CD4-positive, alpha-beta T cell treated with Interleukin-10 for 1 hour (primary cell): Measurements from ENCODE around the gene ELK4.

Source experiments
- DNase-seq: peaks from one replicate; pipeline ENCODE4 v3.0.0-alpha.2; 2020

Gene ELK4

GRCh38 chr1:205578780-205579571 is 52.8 kb downstream of the ELK4 start:
- no peak for DNase-seq

DNA sequence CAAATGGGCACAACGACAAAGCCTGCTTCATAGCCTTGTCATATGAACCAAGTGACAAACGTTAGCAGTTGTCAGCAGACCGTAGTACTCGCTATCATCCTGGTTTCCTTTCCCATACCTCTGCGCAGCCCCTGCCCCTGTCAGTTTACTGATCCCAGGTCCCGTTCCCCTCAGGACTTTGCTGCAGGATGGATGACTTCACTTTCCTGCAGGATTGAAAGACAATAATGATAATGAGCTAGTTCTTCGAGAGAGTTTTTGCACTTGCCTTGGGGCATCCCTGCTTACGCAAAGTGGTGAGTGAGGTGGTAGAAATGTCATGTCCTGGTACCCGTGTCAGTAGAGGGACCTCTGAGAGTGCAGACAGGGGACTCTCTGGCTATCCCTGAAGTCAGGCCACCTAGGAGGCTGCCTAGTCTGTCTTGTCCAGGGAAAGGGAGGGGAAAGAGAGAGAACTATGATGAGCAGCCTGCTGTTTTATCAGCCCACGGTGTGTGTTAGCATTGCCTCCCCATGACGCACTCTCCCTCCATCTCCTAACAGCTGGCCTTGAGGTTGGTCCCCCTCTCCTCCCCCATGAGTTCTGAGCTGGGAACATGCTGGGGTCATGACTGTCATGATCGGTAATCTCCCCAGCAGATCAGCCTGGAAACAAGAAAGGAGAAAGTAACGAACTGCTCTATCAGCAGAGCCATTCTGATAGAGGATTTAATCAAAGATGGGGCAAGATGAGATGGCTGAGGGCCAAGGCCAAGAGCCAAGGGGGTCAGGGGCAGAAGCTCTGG is 53.7 kb downstream of the ELK4 start:
- no peak for DNase-seq

GRCh38 chr1:205576805-205577761 is 54.7 kb downstream of the ELK4 start:
- DNase-seq = no peak

DNA sequence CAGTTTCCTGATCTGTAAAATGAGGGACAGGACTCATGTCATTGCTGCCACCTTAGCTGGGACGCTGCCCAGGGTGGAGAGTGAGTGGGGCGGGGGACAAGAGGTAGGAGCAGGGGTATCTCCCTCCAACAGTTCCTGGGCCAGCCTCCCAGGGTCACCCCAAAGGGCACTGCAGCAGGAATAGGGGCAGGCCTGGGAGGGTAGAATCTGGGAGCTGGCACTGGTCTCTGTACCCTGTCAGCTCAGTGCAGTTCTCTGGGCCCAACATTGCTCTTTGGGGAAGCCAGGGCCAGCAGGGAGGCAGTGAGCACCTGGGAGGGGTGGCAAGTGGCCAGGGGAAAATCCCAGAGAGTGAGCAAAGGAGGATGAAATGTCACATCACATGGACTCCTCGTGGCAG is 55.8 kb downstream of the ELK4 start:
- no peak for DNase-seq

DNA sequence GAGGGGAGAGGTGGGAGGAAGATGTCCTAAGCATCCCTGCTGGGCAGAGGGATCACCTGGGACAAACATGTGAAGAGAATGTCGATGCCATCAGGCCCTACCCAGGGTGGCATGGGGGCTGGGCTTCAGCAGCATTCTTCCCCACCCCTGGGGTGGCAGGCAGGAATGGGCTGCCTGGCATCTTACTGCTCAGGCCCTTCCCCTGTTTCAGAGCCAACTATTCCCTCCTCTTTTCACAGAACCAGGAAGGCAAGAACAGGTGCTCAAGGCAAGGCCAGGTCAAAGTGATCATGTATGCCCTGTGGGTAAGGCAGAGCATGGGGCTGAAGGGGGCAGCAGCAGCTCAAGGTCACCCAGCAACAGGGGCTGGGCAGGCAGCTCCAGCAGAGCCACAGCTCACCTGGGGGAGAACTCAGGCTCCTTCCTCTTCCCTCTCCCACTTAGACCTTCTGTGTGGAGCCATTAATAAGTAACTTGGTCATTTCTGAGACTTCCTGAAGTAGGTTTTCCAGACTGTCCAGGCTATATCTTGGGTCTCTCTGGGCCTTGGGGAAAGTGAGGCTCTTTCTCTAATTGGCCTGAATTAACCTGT is 56.4 kb downstream of the ELK4 start:
- no peak for DNase-seq

GRCh38 chr1:205572421-205572820 is 59.4 kb downstream of the ELK4 start:
- no peak for DNase-seq

GRCh38 chr1:205571747-205572146 is 60.1 kb downstream of the ELK4 start:
- DNase-seq = no peak

- DNase-seq = no peak
Observed at GRCh38 chr1:205570796-205571537, 60.8 kb downstream of the ELK4 start.

DNA sequence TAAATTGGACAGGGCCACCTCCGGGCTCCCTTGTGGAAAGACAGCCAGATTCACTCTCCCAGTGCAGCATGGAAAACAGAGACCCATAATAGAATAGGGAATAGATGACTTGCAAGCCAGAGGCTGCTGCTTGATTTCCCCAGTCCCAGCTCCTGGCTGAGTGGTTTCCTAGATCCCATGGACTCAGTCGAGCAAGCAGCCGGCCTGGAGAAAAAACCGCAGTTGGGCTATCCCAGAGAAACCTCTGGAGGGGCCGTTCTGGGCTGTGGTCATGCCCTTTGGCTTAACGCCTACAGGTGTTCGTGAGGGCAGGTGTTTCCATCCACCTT is 61.7 kb downstream of the ELK4 start:
- no peak for DNase-seq

- DNase-seq = no peak
Observed at GRCh38 chr1:205569411-205570172, 62.2 kb downstream of the ELK4 start.

- no peak for DNase-seq
Observed at GRCh38 chr1:205568469-205569361, 63.1 kb downstream of the ELK4 start.

DNA sequence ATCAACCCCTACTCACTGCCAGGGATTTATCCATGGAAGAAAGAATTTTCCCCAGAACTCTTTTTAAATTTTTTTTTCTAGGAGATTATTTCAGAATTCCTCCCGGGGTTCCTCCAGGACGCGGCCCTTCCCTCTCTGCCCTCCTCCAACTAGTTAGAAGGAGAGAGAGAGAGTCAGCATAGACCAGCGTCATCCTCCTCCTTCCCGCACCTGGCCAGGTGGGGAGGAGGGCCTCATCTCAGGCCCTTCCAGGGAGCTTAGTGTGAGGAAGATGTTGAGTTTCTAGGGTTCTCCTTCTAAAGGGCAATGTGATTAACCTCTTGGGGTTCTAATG is 63.7 kb downstream of the ELK4 start:
- no peak for DNase-seq

DNA sequence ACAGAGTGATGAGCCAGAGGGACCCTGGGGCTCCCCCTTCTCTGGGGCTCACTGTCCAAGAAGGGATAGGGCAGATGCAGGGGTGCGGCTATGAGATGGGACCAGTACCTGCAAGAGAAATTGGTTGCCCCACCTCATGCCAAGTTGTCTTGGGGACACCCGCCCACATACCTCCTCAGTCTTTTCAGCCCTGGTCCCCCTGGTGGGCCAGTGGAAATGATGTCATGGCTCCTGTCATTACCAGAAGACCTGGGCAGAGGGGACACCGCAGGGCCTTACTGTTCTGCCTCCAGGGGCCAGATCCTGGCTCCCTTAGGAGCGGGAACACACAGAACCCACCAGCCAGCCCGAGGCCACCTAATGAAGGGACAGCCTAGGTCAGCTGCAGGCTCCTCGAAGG is 64.1 kb downstream of the ELK4 start:
- DNase-seq = no peak

- DNase-seq = no peak
Observed at GRCh38 chr1:205565799-205566198, 66.0 kb downstream of the ELK4 start.

- DNase-seq = no peak
Observed at GRCh38 chr1:205563927-205564441, 67.8 kb downstream of the ELK4 start.

GRCh38 chr1:205561501-205562203 is 70.2 kb downstream of the ELK4 start:
- no peak for DNase-seq
